ENCODE data around the gene TXLNA. TPM values are rescaled to one million over a fixed set of nuclear protein-coding genes. Genes with fewer than 3 reads are reported as not detected.
A peak's percentile ranks its signal among the peaks of the same experiment; 100 is the strongest.

TXLNA gene
- total RNA-seq, 1 donor from 2014 or later = 64.9 TPM

- DNase-seq (ENCODE audit: low read depth in 2 of 2) = peak in 1 of 2 donors; percentile 61
Observed at GRCh38 chr1:32208891-32209328, 29.4 kb downstream of the TXLNA start, which contains the start of gene DCDC2B. Gene DCDC2B, plus strand, starts transcription at chr1:32209089. Its CDS starts 5 bp downstream, at chr1:32209094.

- DNase-seq (ENCODE audit: low read depth in 2 of 2) = peak; percentile 75 to 84
Observed at GRCh38 chr1:32215629-32216480, 36.4 kb downstream of the TXLNA start.

DNA sequence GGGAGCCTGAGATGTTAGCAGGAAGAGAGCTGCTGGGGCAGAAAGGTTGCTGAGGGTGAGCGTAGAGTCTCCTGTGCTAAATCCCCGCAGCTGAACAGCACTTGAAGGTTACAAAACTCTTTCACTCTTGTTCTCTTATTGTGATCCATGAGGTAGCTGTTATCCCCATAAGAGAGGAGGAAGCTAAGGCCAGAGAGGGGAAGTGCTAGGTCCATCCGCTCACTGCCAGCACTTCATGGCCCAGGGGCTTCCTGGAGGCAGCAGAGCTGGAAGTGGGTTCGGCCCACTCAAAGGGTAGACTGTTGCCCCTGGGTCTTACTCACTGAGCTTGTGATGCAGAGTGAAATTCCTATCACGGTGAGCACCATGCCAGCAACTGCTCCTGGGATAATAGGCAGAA, 37.1 kb downstream of the TXLNA start:
- peak in 1 of 2 donors; percentile 28 for DNase-seq (ENCODE audit: low read depth in 2 of 2)

DNA sequence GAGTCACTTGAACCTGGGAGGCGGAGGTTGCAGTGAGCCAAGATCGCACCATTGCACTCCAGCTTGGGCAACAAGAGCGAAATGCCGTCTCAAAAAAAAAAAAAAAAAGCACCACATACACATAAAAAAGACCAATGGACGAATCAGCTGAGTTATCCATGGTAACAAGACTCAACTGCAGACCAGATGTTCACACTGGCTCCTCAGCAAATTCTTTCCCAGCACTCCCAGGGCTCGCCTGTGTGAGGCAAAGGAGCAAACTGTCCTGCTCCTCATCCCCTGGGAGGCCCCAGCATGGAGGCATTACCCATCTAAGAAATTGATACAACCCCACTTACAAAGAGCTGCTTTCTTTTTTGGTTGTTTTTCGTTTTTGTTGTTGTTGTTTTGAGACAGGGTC, 39.5 kb downstream of the TXLNA start:
- DNase-seq (ENCODE audit: low read depth in 2 of 2) = no peak

DNA sequence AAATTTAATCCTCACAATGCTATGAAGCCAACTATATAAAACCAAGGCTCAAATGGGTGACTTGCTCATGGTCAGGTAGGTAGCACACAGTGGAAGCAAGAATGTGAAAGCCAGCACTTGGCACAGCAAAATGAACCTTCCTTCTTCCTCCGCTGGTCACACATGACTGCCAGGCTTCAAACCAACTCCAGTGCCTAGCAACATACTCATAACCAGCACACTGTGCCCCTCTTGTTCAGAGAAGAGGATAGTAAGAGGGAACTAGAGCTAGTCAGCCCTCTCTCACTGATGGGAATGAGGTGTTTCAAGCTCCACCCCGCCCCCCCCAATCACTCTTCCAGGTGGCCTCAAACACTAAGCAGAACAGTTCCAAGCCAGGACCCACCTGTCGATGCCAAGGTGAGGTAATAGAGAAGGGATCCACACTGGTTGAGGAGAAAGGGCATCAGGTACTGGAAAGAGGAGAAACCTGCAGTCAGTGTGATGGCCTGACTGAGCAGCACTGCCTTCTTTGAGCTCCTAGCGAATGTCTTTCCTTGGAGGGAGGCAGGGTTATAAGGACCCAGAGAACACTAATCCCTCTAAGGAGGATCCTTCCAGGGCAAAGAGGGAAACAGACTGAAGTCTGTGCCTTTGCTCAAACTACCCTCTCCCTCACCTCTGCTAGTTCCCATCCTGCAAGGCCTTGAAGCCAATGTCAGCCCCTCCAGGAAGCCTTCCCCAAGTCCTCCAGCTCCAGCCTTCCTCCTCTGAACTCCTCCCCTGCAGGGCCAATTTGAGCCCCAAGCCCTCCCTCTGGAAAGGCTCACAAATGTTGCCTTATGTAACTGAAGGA, 41.5 kb downstream of the TXLNA start:
- DNase-seq (ENCODE audit: low read depth in 2 of 2) = no peak

DNA sequence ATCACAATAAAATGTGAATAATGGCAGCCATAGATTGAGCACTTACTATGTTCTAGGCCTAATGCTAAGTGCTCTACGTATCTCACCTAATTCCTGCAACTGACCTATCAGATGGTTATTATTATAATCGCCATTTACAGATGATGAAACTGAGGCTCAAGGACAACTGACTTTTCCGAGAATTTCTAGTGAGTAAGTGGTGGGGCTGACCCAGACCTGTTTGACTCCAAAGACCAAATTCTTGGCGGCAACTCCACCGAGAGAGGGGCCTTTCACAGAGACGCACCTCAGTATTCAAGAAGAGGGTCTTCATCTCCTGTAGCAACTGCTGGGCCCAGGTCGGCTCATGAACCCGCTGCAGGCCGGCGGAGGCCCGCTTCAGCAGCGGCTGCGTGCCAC, 42.1 kb downstream of the TXLNA start:
- DNase-seq (ENCODE audit: low read depth in 2 of 2) = no peak

DNA sequence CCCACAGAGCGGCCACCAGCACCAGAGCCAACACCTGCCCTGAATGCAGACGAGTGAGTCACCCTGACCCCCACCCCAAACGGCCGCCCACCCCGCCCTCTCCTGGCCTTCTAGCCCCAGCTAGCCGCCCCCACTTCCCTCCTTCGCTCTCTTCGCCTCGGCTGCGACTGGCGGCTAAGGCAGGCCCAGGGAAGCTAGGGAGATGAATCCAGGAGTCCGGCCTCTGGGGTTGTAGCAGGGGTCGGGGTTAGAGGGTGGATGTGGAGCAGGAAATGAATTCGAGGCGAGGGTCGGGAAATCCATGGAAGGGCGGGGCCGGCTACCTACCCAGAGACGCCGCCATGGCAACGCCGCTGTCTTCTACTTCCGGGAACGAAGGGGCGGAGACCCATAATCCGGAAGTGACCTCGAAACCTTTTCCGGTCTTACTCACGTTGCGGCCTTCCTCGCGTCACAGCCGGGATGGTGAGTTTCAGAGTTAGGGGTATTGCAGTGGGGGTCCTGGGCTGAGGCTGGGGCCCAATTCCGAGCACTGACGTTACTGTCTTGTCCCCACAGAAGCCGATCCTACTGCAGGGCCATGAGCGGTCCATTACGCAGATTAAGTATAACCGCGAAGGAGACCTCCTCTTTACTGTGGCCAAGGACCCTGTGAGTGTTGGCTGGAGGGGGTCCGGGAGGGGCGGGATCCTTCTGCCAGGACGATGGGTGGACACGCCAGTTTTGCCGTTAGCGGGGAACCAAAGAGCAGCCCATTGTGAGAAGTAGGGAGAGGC, 42.7 kb downstream of the TXLNA start, which contains the start of the genes EIF3I and TMEM234:
Gene EIF3I, plus strand, starts transcription at position 428 of the 776 bp plus-strand sequence. Its CDS starts 35 bp downstream, at position 463.
Gene TMEM234, minus strand, starts transcription at position 374 of the 776 bp plus-strand sequence. Its CDS starts 31 bp downstream, at position 343.
- DNase-seq (ENCODE audit: low read depth in 2 of 2) = peak; percentile 93 to 95

GRCh38 chr1:32223683-32224082, 44.2 kb downstream of the TXLNA start:
- peak in 1 of 2 donors; percentile 77 for DNase-seq (ENCODE audit: low read depth in 2 of 2)

- DNase-seq (ENCODE audit: low read depth in 2 of 2) = no peak
Observed at GRCh38 chr1:32224285-32224684, 44.8 kb downstream of the TXLNA start.

GRCh38 chr1:32228771-32229170, 49.3 kb downstream of the TXLNA start:
- DNase-seq (ENCODE audit: low read depth in 2 of 2) = no peak

- DNase-seq (ENCODE audit: low read depth in 2 of 2) = no peak
Observed at GRCh38 chr1:32231843-32232432, 52.5 kb downstream of the TXLNA start.

- no peak for DNase-seq (ENCODE audit: low read depth in 2 of 2)
Observed at GRCh38 chr1:32232558-32233304, 53.3 kb downstream of the TXLNA start.

- DNase-seq (ENCODE audit: low read depth in 2 of 2) = peak in 1 of 2 donors; percentile 35
Observed at GRCh38 chr1:32234792-32235191, 55.3 kb downstream of the TXLNA start.

DNA sequence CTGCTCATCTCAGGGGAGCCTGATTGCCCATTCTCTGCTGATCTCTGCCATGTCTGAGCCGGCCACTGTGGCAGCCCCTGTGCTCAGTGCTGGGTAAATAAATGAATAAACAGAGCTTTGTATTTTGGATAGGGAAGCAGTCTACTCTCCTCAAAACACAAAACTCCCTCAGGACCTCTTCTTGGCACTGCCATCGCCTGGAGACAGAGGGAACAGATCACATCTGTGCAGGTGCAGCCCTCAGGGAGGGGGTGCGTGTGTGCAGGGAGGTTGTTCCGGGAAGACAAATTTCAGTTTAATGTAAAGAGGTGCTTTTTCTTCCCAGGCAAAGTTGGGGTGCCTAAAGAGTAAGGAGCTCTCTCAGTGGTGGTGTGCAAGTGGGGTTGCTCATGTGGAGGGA, 59.9 kb downstream of the TXLNA start:
- no peak for DNase-seq (ENCODE audit: low read depth in 2 of 2)

DNA sequence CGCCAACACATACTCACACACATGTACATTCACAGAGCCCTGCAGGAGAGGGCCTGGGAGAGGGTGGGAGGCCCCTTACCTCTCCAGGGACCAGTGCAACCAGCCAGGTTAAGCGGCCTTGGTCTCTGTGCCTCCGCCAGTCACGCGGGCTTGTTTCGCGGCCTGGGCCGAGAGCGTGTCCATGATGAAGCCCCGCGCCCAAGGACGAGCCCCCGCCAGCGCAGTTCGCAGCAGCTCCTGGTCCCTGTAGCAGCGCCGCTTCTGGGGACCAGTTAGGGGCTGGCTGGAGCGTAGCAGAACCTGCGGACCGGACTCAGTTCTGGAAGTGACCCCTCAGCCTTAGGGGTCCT, 60.3 kb downstream of the TXLNA start:
- DNase-seq (ENCODE audit: low read depth in 2 of 2) = no peak

GRCh38 chr1:32240140-32240951, 60.9 kb downstream of the TXLNA start:
- DNase-seq (ENCODE audit: low read depth in 2 of 2) = peak; percentile 40 to 48

GRCh38 chr1:32241001-32241763, 61.7 kb downstream of the TXLNA start:
- peak; percentile 53 to 66 for DNase-seq (ENCODE audit: low read depth in 2 of 2)

DNA sequence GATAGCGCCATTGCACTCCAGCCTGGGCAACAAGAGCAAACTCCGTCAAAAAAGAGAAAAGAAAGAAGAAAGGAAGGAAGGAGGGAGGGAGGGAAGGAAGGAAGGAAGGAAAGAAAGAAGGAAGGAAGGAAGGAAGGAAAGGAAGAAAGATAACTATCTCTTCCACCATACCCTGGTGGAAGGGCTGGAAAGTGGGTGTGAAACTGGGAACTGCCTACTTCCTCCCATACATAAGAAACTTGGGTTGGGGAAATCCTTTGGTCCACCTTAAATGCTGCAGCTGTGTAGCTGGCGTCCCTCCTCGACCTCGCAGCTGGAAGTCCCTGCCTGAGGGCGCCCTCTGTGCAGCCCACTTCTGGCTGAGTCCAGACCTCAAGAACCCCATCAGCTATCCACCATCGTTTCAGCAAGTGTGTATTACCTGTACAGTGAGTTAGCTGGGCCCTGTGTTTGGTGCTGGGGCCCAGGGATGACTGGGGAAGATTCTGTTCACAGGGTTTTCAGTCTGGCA, 62.9 kb downstream of the TXLNA start:
- peak in 1 of 2 donors; percentile 35 for DNase-seq (ENCODE audit: low read depth in 2 of 2)

Measured in lung microvascular endothelial cell (primary cell).